OCI-LY7 (cell line): Measurements from ENCODE around the gene GATA1.

Experiments used
- EZH2phosphoT487 ChIP-seq: fragments of 200-600 bp; sonication (generic); IDR thresholded peaks from 2 replicates; pipeline ENCODE4 v1.6.1; 2018; ENCODE audit warnings: low read depth, borderline replicate concordance, mild to moderate bottlenecking, mixed run types, antibody characterized with exemption, low read length, moderate library complexity, mixed read lengths
- TF ChIP-seq, protein P1 (sequence below): fragments of 200-600 bp; sonication (generic); conservative IDR thresholded peaks from 2 replicates; pipeline ENCODE4 v1.5.1; 2014; ENCODE audit warnings: mild to moderate bottlenecking, antibody characterized with exemption, low read length, moderate library complexity, mixed read lengths

DNA sequence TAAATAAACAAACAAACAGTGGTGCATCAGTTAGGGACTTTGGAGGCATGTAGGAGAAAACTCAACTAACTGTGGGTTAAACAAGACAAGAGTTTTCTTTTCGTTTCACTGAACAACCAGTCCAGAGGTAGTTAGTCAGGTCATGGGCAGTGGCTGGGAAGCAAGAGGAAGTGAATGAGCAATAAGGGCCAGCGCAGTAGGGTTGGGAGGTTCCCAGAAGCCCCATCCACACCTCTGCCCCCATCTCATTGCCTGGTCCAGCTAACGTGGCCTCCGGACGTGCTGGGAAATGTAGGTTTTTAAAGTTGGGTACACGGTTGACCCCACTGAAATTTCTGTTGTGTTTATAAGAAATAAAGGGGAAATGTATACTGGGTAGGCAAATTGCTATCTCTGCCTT is 16.1 kb upstream of the GATA1 start:
- TF ChIP-seq, protein P1, sequence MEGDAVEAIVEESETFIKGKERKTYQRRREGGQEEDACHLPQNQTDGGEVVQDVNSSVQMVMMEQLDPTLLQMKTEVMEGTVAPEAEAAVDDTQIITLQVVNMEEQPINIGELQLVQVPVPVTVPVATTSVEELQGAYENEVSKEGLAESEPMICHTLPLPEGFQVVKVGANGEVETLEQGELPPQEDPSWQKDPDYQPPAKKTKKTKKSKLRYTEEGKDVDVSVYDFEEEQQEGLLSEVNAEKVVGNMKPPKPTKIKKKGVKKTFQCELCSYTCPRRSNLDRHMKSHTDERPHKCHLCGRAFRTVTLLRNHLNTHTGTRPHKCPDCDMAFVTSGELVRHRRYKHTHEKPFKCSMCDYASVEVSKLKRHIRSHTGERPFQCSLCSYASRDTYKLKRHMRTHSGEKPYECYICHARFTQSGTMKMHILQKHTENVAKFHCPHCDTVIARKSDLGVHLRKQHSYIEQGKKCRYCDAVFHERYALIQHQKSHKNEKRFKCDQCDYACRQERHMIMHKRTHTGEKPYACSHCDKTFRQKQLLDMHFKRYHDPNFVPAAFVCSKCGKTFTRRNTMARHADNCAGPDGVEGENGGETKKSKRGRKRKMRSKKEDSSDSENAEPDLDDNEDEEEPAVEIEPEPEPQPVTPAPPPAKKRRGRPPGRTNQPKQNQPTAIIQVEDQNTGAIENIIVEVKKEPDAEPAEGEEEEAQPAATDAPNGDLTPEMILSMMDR: no peak
- no peak for TF ChIP-seq EZH2phosphoT487
